Kidney capillary endothelial cell (primary cell): Measurements from ENCODE around the gene NEK6.

Experiments
- DNase-seq: peaks from one replicate; pipeline ENCODE4 v3.0.0-alpha.2; 2018; ENCODE audit warnings: low spot score

The NEK6 gene

DNA sequence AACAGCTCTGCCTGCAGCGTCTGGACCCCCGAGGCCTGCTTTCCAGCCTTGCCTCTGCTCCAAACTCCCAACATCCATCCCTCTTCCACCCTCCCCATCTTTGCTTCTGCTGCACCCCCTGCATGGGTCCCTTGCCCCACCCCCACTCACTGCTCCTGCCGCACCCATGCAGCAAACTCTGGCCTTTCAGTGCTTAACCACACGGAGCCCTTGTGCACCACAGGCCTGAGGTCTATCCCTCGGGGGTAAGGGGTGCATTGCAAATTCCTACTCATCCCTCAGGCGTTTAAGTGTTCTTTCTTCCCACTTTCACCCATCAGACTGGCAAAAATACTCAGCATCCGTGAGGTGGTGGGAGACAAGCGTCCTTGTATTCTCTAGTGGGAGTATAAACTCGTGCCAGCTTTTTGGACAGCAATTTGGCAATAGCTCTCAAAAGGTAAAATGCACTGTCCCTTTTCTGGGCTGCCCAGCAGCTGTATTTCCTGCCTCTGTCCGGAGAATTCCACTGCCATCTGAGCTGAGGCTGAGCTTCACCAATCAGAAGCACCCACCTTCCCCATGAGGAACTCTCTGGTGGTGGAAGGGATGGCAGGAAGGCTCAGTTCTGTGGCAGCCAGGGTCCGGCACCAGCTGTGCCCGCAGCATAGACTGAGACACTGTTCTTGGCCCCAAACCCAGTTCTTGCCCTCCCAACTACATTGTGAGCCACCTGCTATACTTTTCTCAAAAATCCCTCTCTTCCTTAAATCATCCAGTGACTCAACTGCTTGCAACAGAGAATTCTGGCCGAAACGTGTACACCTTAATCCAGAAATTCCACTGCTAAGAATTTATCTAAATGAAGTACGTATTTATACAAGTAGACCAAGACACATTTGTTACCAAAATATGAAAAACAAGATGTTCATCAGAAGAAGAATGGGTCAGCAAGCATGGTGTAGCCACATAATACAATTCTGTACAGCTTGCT is 142.5 kb downstream of the NEK6 start:
- no peak for DNase-seq
